Mesendoderm (in vitro differentiated cells): ENCODE measurements around the gene LIX1L.

Experiments
- DNase-seq: peaks from one replicate; pipeline ENCODE4 v3.0.0; 2013
- H2AK5ac ChIP-seq: 2 replicates; pipeline ENCODE4 v1.6.1; 2013; ENCODE audit warnings: low read length, inconsistent platforms
- H2BK120ac ChIP-seq: 2 replicates; pipeline ENCODE4 v1.6.1; 2013; ENCODE audit warnings: low read depth, mild to moderate bottlenecking, low read length, moderate library complexity, mixed read lengths
- H2BK15ac ChIP-seq: replicated peaks from 2 replicates; pipeline ENCODE4 v1.6.1; 2013; ENCODE audit warnings: low read depth, mild to moderate bottlenecking, moderate library complexity
- H2BK5ac ChIP-seq: 2 replicates; pipeline ENCODE4 v1.6.1; 2013; ENCODE audit warnings: low read length, inconsistent platforms
- H3K18ac ChIP-seq: 2 replicates; pipeline ENCODE4 v1.6.1; 2013; ENCODE audit warnings: mild to moderate bottlenecking, low read length, mixed read lengths
- H3K23ac ChIP-seq: one replicate; pipeline ENCODE4 v1.6.1; 2013; ENCODE audit warnings: low read length
- H3K27ac ChIP-seq: 2 replicates; pipeline ENCODE4 v1.5.1; 2013; ENCODE audit warnings: low read depth, mild to moderate bottlenecking, inconsistent platforms, low read length, moderate library complexity
- H3K27me3 ChIP-seq: 2 replicates; pipeline ENCODE4 v1.6.1; 2013; ENCODE audit warnings: low read length, control low read depth, mild to moderate bottlenecking, inconsistent platforms; ENCODE audit not compliant: insufficient read depth, poor library complexity
- H3K36me3 ChIP-seq: 2 replicates; pipeline ENCODE4 v1.6.1; 2013; ENCODE audit warnings: low read length, inconsistent platforms; ENCODE audit not compliant: control insufficient read depth, insufficient read depth
- H3K4ac ChIP-seq: one replicate; pipeline ENCODE4 v1.6.1; 2013; ENCODE audit warnings: low read depth, mild to moderate bottlenecking, low read length, moderate library complexity
- H3K4me1 ChIP-seq: 2 replicates; pipeline ENCODE4 v1.6.1; 2013; ENCODE audit warnings: low read depth, low read length, inconsistent platforms; ENCODE audit not compliant: control insufficient read depth
- H3K4me2 ChIP-seq: 2 replicates; pipeline ENCODE4 v1.6.1; 2013; ENCODE audit warnings: low read length
- H3K4me3 ChIP-seq: 2 replicates; pipeline ENCODE4 v1.5.1; 2013; ENCODE audit warnings: mild to moderate bottlenecking, low read length
- H3K56ac ChIP-seq: one replicate; pipeline ENCODE4 v1.6.1; 2013; ENCODE audit warnings: low read length
- H3K79me1 ChIP-seq: 2 replicates; pipeline ENCODE4 v1.6.1; 2013; ENCODE audit warnings: low read length, inconsistent platforms
- H3K79me2 ChIP-seq: 2 replicates; pipeline ENCODE4 v1.6.1; 2013; ENCODE audit warnings: mild to moderate bottlenecking, low read length; ENCODE audit not compliant: control insufficient read depth, insufficient read depth
- H3K9ac ChIP-seq: 2 replicates; pipeline ENCODE4 v1.6.1; 2013; ENCODE audit warnings: low read length, inconsistent platforms
- H4K5ac ChIP-seq: one replicate; pipeline ENCODE4 v1.6.1; 2013; ENCODE audit warnings: low read length
- H4K8ac ChIP-seq: one replicate; pipeline ENCODE4 v1.6.1; 2013; ENCODE audit warnings: low read depth, mild to moderate bottlenecking, control low read depth, low read length, moderate library complexity
- WGBS: extraction: QIAGEN DNeasy Blood & Tissue Kit; methylation state at CpG from one replicate; pipeline ENCODE4 v1.1.7; 2013; ENCODE audit warnings: low lambda C conversion rate, missing lambda C conversion rate; ENCODE audit not compliant: insufficient coverage; ENCODE audit errors: extremely low coverage; 5-methylcytosine and 5-hydroxymethylcytosine counted together

Gene LIX1L

GRCh38 chr1:145962157-145963102 is 4.6 kb upstream of the LIX1L start:
- H3K27me3 ChIP-seq = peaks cover 8% of the 10 kb centered on the region
- no CpG with 5 or more reads among the region's 36 CpGs for WGBS
- peak overlapping the region; percentile 27 for H3K4me3 ChIP-seq
- H2BK15ac ChIP-seq = no peak overlapping the region
- peak overlapping the region; percentile 48 for H2AK5ac ChIP-seq
- no peak overlapping the region for H3K27ac ChIP-seq
- peak overlapping the region; percentile 60 for H3K18ac ChIP-seq
- no peak overlapping the region for H4K5ac ChIP-seq
- H2BK5ac ChIP-seq = no peak overlapping the region
- no peak overlapping the region for H4K8ac ChIP-seq
- no peaks in the 10 kb centered on the region for H3K79me2 ChIP-seq
- no peak overlapping the region for H2BK120ac ChIP-seq
- no peak overlapping the region for H3K4ac ChIP-seq
- peak overlapping the region; percentile 83 for H3K9ac ChIP-seq
- DNase-seq = peak; percentile 25
- peaks cover 20% of the 10 kb centered on the region for H3K4me1 ChIP-seq
- H3K79me1 ChIP-seq = no peaks in the 10 kb centered on the region
- peak overlapping the region; percentile 88 for H3K56ac ChIP-seq
- H3K23ac ChIP-seq = no peak overlapping the region
- H3K4me2 ChIP-seq = peak overlapping the region; percentile 94
- H3K36me3 ChIP-seq = no peaks in the 10 kb centered on the region

GRCh38 chr1:145961425-145962156 is 3.8 kb upstream of the LIX1L start:
- H4K8ac ChIP-seq = no peak overlapping the region
- H3K79me1 ChIP-seq = no peaks in the 10 kb centered on the region
- no peak overlapping the region for H2BK120ac ChIP-seq
- peak overlapping the region; percentile 88 for H3K56ac ChIP-seq
- peak overlapping the region; percentile 90 for H3K23ac ChIP-seq
- H3K9ac ChIP-seq = peak overlapping the region; percentile 83
- WGBS = no CpG with 5 or more reads among the region's 57 CpGs
- no peak overlapping the region for H3K18ac ChIP-seq
- peaks cover 8% of the 10 kb centered on the region for H3K27me3 ChIP-seq
- H3K4me2 ChIP-seq = peak overlapping the region; percentile 94
- peak; percentile 44 for DNase-seq
- H4K5ac ChIP-seq = no peak overlapping the region
- no peak overlapping the region for H2AK5ac ChIP-seq
- no peak overlapping the region for H2BK15ac ChIP-seq
- H3K4me1 ChIP-seq = peaks cover 20% of the 10 kb centered on the region
- H3K4me3 ChIP-seq = peak overlapping the region; percentile 27
- H3K36me3 ChIP-seq = no peaks in the 10 kb centered on the region
- peak overlapping the region; percentile 24 for H2BK5ac ChIP-seq
- no peak overlapping the region for H3K27ac ChIP-seq
- peak overlapping the region; percentile 57 for H3K4ac ChIP-seq
- no peaks in the 10 kb centered on the region for H3K79me2 ChIP-seq

- H3K27ac ChIP-seq = no peak overlapping the region
- no peak overlapping the region for H2BK15ac ChIP-seq
- peaks cover 8% of the 10 kb centered on the region for H3K27me3 ChIP-seq
- H4K5ac ChIP-seq = no peak overlapping the region
- WGBS = no CpG with 5 or more reads among the region's 22 CpGs
- H2BK120ac ChIP-seq = no peak overlapping the region
- peak overlapping the region; percentile 51 for H3K18ac ChIP-seq
- H4K8ac ChIP-seq = no peak overlapping the region
- no peak overlapping the region for H3K23ac ChIP-seq
- H3K36me3 ChIP-seq = no peaks in the 10 kb centered on the region
- H2AK5ac ChIP-seq = no peak overlapping the region
- peaks cover 20% of the 10 kb centered on the region for H3K4me1 ChIP-seq
- no peak for DNase-seq
- peak overlapping the region; percentile 94 for H3K4me2 ChIP-seq
- peak overlapping the region; percentile 88 for H3K56ac ChIP-seq
- no peaks in the 10 kb centered on the region for H3K79me2 ChIP-seq
- no peaks in the 10 kb centered on the region for H3K79me1 ChIP-seq
- peak overlapping the region; percentile 83 for H3K9ac ChIP-seq
- peak overlapping the region; percentile 27 for H3K4me3 ChIP-seq
- H2BK5ac ChIP-seq = no peak overlapping the region
- peak overlapping the region; percentile 57 for H3K4ac ChIP-seq
Measured at GRCh38 chr1:145961109-145961424, 3.2 kb upstream of the LIX1L start.

GRCh38 chr1:145960468-145961108 is 2.8 kb upstream of the LIX1L start:
- H3K9ac ChIP-seq = peak overlapping the region; percentile 83

GRCh38 chr1:145959957-145960467 is 2.2 kb upstream of the LIX1L start:
- Histone ChIP-seq H3K79me1 (no peaks in the 10 kb centered on the region), H3K4me2 (peak overlapping the region; percentile 94), H3K27ac (no peak overlapping the region), H2AK5ac (no peak overlapping the region), H4K8ac (no peak overlapping the region), H2BK15ac (no peak overlapping the region), H2BK120ac (no peak overlapping the region), H2BK5ac (no peak overlapping the region), H3K23ac (no peak overlapping the region), H3K56ac (peak overlapping the region; percentile 93), H3K4me1 (peaks cover 24% of the 10 kb centered on the region), H3K4me3 (peak overlapping the region; percentile 13), H3K79me2 (no peaks in the 10 kb centered on the region), H4K5ac (no peak overlapping the region), H3K36me3 (no peaks in the 10 kb centered on the region), H3K18ac (peak overlapping the region; percentile 26), H3K4ac (no peak overlapping the region), H3K9ac (peak overlapping the region; percentile 83), H3K27me3 (peaks cover 8% of the 10 kb centered on the region)
- WGBS = no CpG with 5 or more reads among the region's 12 CpGs
- DNase-seq = no peak

More at GRCh38 chr1:145960468-145961108, 2.8 kb upstream of the LIX1L start:
- Histone ChIP-seq H3K23ac (no peak overlapping the region), H2BK5ac (peak overlapping the region; percentile 65), H3K56ac (peak overlapping the region; percentile 93), H3K79me2 (no peaks in the 10 kb centered on the region), H2AK5ac (no peak overlapping the region), H3K18ac (peak overlapping the region; percentile 51), H3K27ac (no peak overlapping the region), H4K5ac (no peak overlapping the region), H3K4ac (peak overlapping the region; percentile 57), H3K4me2 (peak overlapping the region; percentile 94), H3K4me1 (peaks cover 20% of the 10 kb centered on the region), H2BK120ac (no peak overlapping the region), H2BK15ac (no peak overlapping the region), H3K27me3 (peaks cover 8% of the 10 kb centered on the region), H3K4me3 (peak overlapping the region; percentile 64), H3K36me3 (no peaks in the 10 kb centered on the region), H3K79me1 (no peaks in the 10 kb centered on the region), H4K8ac (no peak overlapping the region)
- WGBS = no CpG with 5 or more reads among the region's 44 CpGs
- DNase-seq = peak; percentile 91
